Type B pancreatic cell (in vitro differentiated cells): ENCODE data around the gene TPSB2. TPM values are rescaled to one million over a fixed set of nuclear protein-coding genes. Genes with fewer than 3 reads are reported as not detected.

Experiments used
- DNase-seq: peaks from one replicate; pipeline ENCODE4 v3.0.0; 2021; ENCODE audit warnings: mixed read lengths; ENCODE audit not compliant: unreplicated experiment; ENCODE audit errors: extremely low spot score
- H3K27ac Mint-ChIP-seq: 2 replicates; pipeline ENCODE4 v1.8.0; 2021; ENCODE audit warnings: mild to moderate bottlenecking, mixed read lengths
- H3K27me3 Mint-ChIP-seq: 2 replicates; pipeline ENCODE4 v1.8.0; 2021; ENCODE audit warnings: mixed read lengths
- H3K36me3 Mint-ChIP-seq: 2 replicates; pipeline ENCODE4 v1.8.0; 2021; ENCODE audit warnings: mixed read lengths
- H3K4me1 Mint-ChIP-seq: one replicate; pipeline ENCODE4 v1.8.0; 2021; ENCODE audit warnings: mixed read lengths; ENCODE audit not compliant: unreplicated experiment
- H3K4me3 Mint-ChIP-seq: 2 replicates; pipeline ENCODE4 v1.8.0; 2021; ENCODE audit warnings: mild to moderate bottlenecking, mixed read lengths
- H3K9me3 Mint-ChIP-seq: 2 replicates; pipeline ENCODE4 v1.8.0; 2021; ENCODE audit warnings: mixed read lengths
- CTCF ChIP-seq: fragments of 200-600 bp; sonication (generic); conservative IDR thresholded peaks from 2 replicates; pipeline ENCODE4 v1.5.0; 2021; ENCODE audit warnings: antibody characterized with exemption, mild to moderate bottlenecking
- total RNA-seq: library from RNA; stranded (reverse); gene quantifications from 2 replicates; pipeline ENCODE4 v1.2.1, GENCODE V29; 2021; ENCODE audit warnings: low replicate concordance

Gene TPSB2
- total RNA-seq, 1 donor from 2014 or later = not detected

- DNase-seq = no peak
- no peaks in the 10 kb centered on the region for H3K36me3 Mint-ChIP-seq
- TF ChIP-seq CTCF = no peak
- no peak overlapping the region for H3K4me3 Mint-ChIP-seq
- peaks cover 7% of the 10 kb centered on the region for H3K27me3 Mint-ChIP-seq
- no peak overlapping the region for H3K27ac Mint-ChIP-seq
- H3K4me1 Mint-ChIP-seq = peaks cover 4% of the 10 kb centered on the region
- H3K9me3 Mint-ChIP-seq = no peaks in the 10 kb centered on the region
Measured at GRCh38 chr16:1265826-1266225, 35.8 kb upstream of the TPSB2 start.

DNA sequence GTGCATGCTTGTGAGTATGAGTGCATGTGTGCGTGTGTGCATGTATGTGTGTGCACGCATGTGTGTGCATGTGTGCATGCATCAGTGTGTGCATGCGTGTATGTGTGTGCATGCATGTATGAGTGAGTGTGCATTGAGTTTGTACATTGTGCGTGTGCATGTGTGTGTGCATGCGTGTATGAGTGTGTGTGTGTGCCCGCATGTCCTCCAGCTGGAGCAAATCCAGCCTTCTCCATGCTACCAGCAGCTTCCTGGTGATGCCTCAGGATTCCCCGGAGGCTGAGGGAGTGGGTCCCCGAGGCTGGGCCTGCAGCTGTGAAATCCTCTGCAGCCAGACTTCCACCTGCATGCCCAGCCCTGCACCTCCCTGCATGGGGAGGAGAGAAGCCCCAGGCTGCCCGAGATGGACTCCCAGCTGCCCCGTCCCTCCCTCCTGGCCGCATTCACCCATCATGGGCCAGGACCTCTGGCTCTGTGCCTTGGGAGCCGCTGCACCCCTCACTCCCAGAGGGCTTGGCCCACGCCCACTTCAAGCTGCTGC lies 35.2 kb upstream of the TPSB2 start:
- Mint-ChIP-seq H3K27me3 (peaks cover 12% of the 10 kb centered on the region), H3K4me3 (no peak overlapping the region), H3K4me1 (no peaks in the 10 kb centered on the region), H3K36me3 (no peaks in the 10 kb centered on the region), H3K27ac (no peak overlapping the region), H3K9me3 (no peaks in the 10 kb centered on the region)
- TF ChIP-seq CTCF = no peak
- DNase-seq = no peak

DNA sequence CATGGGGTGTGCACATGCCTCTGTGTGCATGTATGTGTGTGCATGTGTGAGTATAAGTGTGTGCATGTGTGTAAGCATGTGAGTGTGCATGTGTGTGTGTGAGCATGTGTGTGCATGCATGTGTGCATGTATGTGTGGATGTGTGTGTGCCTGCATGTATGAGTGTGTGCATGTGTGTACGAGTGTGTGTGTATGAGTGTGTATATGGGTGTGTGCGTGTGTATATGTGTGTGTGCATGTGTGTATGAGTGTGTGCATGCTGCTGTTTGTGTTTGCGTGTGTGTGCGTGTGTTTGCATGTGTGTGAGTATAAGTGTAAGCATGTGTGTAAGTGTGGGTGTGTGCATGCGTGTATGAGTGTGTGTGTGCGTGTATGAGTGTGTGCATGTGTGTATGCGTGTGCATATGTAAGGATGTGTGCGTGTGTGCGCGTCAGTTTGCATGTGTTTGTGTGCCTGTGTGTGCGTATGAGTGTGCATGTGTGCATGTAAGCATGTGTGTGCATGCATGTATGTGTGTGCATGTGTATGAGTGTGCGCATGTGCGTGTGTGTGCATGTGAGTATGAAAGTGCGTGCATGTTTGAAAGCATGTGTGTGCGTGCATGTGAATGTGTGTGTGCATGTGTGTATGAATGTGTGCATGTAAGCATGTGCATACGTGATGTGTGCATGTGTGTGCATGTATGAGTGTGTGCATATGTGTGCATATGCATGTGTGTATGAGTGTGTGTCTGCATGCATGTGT lies 34.5 kb upstream of the TPSB2 start:
- peaks cover 14% of the 10 kb centered on the region for H3K27me3 Mint-ChIP-seq
- no peak overlapping the region for H3K4me3 Mint-ChIP-seq
- no peaks in the 10 kb centered on the region for H3K36me3 Mint-ChIP-seq
- no peaks in the 10 kb centered on the region for H3K9me3 Mint-ChIP-seq
- no peaks in the 10 kb centered on the region for H3K4me1 Mint-ChIP-seq
- no peak for DNase-seq
- no peak for TF ChIP-seq CTCF
- no peak overlapping the region for H3K27ac Mint-ChIP-seq

DNA sequence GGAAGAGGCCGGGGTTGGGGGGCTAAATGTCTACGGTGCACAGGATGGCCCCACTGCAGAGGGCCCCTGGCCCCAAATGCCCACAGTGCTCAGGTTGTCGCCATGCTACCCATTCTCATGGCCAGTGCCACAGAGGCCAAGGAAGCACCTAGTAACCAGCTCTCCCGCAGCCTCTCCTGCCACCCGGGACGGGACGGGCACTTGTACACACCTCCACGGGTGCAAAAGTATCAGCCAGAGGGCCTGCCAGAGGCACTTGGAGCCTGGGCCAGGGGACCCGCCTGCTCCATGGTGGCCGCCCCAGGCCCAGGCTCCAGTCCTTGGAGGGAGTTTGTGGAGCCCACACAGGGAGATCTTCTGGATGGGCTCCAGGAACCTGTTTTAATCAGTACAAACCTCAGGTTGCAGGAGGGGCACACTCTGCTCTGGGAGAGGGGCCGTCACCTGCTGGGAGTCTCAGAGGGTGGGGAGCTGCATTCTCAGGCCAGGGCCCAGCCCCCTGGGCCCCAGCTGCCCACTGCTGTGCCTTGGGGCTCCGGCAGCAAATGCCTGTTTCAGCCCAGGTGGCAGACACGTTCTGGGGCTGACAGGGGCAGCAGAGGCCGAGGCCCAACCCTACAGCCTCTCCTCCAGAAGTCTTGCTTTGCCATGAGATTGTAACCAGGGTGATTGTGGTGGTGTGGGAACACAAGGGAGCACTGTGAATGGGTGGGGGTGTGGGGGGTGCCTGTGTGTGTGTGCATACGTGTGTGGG lies 33.8 kb upstream of the TPSB2 start:
- no peak overlapping the region for H3K4me3 Mint-ChIP-seq
- no peaks in the 10 kb centered on the region for H3K4me1 Mint-ChIP-seq
- H3K9me3 Mint-ChIP-seq = no peaks in the 10 kb centered on the region
- no peak overlapping the region for H3K27ac Mint-ChIP-seq
- no peaks in the 10 kb centered on the region for H3K36me3 Mint-ChIP-seq
- no peak for TF ChIP-seq CTCF
- DNase-seq = no peak
- peaks cover 20% of the 10 kb centered on the region for H3K27me3 Mint-ChIP-seq

- Mint-ChIP-seq H3K36me3 (no peaks in the 10 kb centered on the region), H3K9me3 (no peaks in the 10 kb centered on the region), H3K27ac (no peak overlapping the region), H3K4me1 (no peaks in the 10 kb centered on the region), H3K4me3 (no peak overlapping the region), H3K27me3 (peaks cover 20% of the 10 kb centered on the region)
- TF ChIP-seq CTCF = no peak
- DNase-seq = no peak
Measured at GRCh38 chr16:1262846-1263221, 32.9 kb upstream of the TPSB2 start.
